BJ (cell line): ENCODE measurements around the gene HIVEP2. TPM values are rescaled to one million over a fixed set of nuclear protein-coding genes. Genes with fewer than 3 reads are reported as not detected.

Experiments
- CTCF ChIA-PET: fragments of 350-600 bp; formaldehyde crosslinking; extraction: SDS; loops from one replicate; lab custom pipeline; 2021; ENCODE audit warnings: antibody characterized with exemption, inconsistent platforms; lab: Yijun Ruan, JAX
- POLR2A ChIA-PET: fragments of 300-600 bp; sonication (Branson Sonifier 250); formaldehyde crosslinking; extraction: SDS; loops from one replicate; lab custom pipeline; 2021; ENCODE audit warnings: antibody characterized with exemption; lab: Charles Lee
- DNase-seq: peaks from one replicate; pipeline ENCODE4 v3.0.0-alpha.2; 2011; ENCODE audit warnings: low read depth
- H3K27me3 ChIP-seq: 2 replicates; pipeline ENCODE4 v1.6.0; 2011; ENCODE audit warnings: low read length; ENCODE audit not compliant: control insufficient read depth, insufficient read depth
- H3K36me3 ChIP-seq: 2 replicates; pipeline ENCODE4 v1.5.1; 2011; ENCODE audit warnings: low read length; ENCODE audit not compliant: control insufficient read depth, insufficient read depth
- H3K4me3 ChIP-seq: 2 replicates; pipeline ENCODE4 v1.5.1; 2011; ENCODE audit warnings: low read depth, mild to moderate bottlenecking, control low read depth, low read length
- polyA plus RNA-seq: library from polyadenylated mRNA; depleted of rRNA; stranded (reverse); fragments of >200 nt; gene quantifications from 2 replicates; pipeline ENCODE4 v1.2.3, GENCODE V29; 2011
- TF ChIP-seq, protein P1 (sequence below): IDR thresholded peaks from 2 replicates; pipeline ENCODE4 v1.5.1; 2011; ENCODE audit warnings: low read depth, mild to moderate bottlenecking, control low read depth, inconsistent platforms, low read length, moderate library complexity; ENCODE audit not compliant: insufficient read depth

Gene HIVEP2
- polyA plus RNA-seq, 1 experiment: 3.7 TPM

- H3K27me3 ChIP-seq: no peaks in the 10 kb centered on the region
- TF ChIP-seq, protein P1, sequence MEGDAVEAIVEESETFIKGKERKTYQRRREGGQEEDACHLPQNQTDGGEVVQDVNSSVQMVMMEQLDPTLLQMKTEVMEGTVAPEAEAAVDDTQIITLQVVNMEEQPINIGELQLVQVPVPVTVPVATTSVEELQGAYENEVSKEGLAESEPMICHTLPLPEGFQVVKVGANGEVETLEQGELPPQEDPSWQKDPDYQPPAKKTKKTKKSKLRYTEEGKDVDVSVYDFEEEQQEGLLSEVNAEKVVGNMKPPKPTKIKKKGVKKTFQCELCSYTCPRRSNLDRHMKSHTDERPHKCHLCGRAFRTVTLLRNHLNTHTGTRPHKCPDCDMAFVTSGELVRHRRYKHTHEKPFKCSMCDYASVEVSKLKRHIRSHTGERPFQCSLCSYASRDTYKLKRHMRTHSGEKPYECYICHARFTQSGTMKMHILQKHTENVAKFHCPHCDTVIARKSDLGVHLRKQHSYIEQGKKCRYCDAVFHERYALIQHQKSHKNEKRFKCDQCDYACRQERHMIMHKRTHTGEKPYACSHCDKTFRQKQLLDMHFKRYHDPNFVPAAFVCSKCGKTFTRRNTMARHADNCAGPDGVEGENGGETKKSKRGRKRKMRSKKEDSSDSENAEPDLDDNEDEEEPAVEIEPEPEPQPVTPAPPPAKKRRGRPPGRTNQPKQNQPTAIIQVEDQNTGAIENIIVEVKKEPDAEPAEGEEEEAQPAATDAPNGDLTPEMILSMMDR: no peak
- POLR2A ChIA-PET: no interaction called here
- DNase-seq: no peak
- H3K36me3 ChIP-seq: no peaks in the 10 kb centered on the region
- CTCF ChIA-PET: no interaction called here
- H3K4me3 ChIP-seq: no peak overlapping the region
Observed at GRCh38 chr6:142861711-142862110, 83.3 kb downstream of the HIVEP2 start.

- no peak for DNase-seq
- H3K27me3 ChIP-seq: no peaks in the 10 kb centered on the region
- no peaks in the 10 kb centered on the region for H3K36me3 ChIP-seq
- POLR2A ChIA-PET: no interaction called here
- TF ChIP-seq, protein P1: no peak
- CTCF ChIA-PET: interaction anchor here (1.2 kb wide), 1 partner anchor 12 kb away, joined by 3 read pairs; no protein-coding TSS in a partner anchor
- no peak overlapping the region for H3K4me3 ChIP-seq
Observed at GRCh38 chr6:142860498-142860897, 84.5 kb downstream of the HIVEP2 start.

- Histone ChIP-seq H3K27me3 (no peaks in the 10 kb centered on the region), H3K36me3 (no peaks in the 10 kb centered on the region), H3K4me3 (no peak overlapping the region)
- TF ChIP-seq, protein P1: no peak
- ChIA-PET POLR2A (no interaction called here), CTCF (no interaction called here)
- no peak for DNase-seq
Observed at GRCh38 chr6:142857796-142858555, 87.0 kb downstream of the HIVEP2 start.

DNA sequence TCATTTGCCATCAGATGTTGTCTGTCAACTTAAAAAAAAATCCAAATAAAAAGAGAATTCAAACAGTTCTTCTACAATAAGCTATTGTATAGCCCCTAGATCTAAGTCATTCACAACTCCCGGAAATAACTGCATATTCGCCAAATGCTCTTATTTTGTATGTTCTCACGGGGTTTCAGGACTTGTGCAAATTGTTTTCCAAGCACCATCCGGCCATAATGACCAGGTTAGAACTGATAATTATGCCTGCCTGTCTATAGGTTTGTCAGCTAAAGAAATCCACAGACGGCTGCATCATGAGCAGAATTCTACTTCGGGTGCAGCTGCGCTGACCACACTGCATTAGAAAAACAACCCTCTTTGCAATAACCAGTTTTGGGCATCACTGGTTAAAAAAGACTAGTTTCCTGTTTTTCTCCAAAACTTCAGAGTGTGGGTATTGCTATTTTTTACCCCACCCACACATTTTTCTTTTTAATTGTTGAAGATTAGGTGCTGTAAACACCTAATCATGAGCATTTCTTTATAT, 87.7 kb downstream of the HIVEP2 start:
- H3K36me3 ChIP-seq: no peaks in the 10 kb centered on the region
- TF ChIP-seq, protein P1: no peak
- H3K27me3 ChIP-seq: no peaks in the 10 kb centered on the region
- DNase-seq: no peak
- CTCF ChIA-PET: no interaction called here
- H3K4me3 ChIP-seq: no peak overlapping the region
- POLR2A ChIA-PET: no interaction called here

- DNase-seq: no peak
- H3K36me3 ChIP-seq: no peaks in the 10 kb centered on the region
- TF ChIP-seq, protein P1: no peak
- ChIA-PET CTCF (no interaction called here), POLR2A (interaction anchor here (0.6 kb wide), 1 partner anchor 79 kb away, joined by 5 read pairs; no protein-coding TSS in a partner anchor)
- H3K4me3 ChIP-seq: no peak overlapping the region
- H3K27me3 ChIP-seq: no peaks in the 10 kb centered on the region
Observed at GRCh38 chr6:142856624-142857232, 88.2 kb downstream of the HIVEP2 start.
